Sigmoid colon (tissue), 7 donors: ENCODE data around the gene DEGS2. TPM values are rescaled to one million over a fixed set of nuclear protein-coding genes. Genes with fewer than 3 reads are reported as not detected.

Source experiments
- DNase-seq: peaks from one replicate; pipeline ENCODE4 v3.0.0-alpha.2; 2019
- H3K27ac ChIP-seq, 4 donors: fragments of 200-600 bp; sonication (generic); one replicate each; pipeline ENCODE4 v1.5.1; 2016 to 2019; ENCODE audit warnings: mild to moderate bottlenecking in 1 of 4
- H3K27me3 ChIP-seq, 3 donors: fragments of 200-600 bp; sonication (generic); one replicate each; pipeline ENCODE4 v1.5.1; 2019; ENCODE audit warnings: mild to moderate bottlenecking in 1 of 3
- H3K36me3 ChIP-seq, 4 donors: fragments of 200-600 bp; sonication (generic); one replicate each; pipeline ENCODE4 v1.5.1; 2016 to 2019
- H3K4me1 ChIP-seq, 4 donors: fragments of 200-600 bp; sonication (generic); one replicate each; pipeline ENCODE4 v1.5.1; 2017 to 2019
- H3K4me3 ChIP-seq, 4 donors: fragments of 200-600 bp; sonication (generic); one replicate each; pipeline ENCODE4 v1.5.1; 2017 to 2019; ENCODE audit warnings: mild to moderate bottlenecking in 2 of 4, moderate library complexity in 1 of 4
- H3K9me3 ChIP-seq, 4 donors: fragments of 200-600 bp in 3 of 4; sonication (generic) in 3 of 4; one replicate each; pipeline versions ENCODE4 v1.5.1 to v1.6.1; 2013 to 2019
- EP300 ChIP-seq, 4 donors: sonication (generic); formaldehyde crosslinking; IDR thresholded peaks; one replicate each; pipeline ENCODE4 v1.6.1; 2017; ENCODE audit warnings: antibody characterized with exemption in 4 of 4
- POLR2A ChIP-seq, 2 donors: fragments of 450-650 bp; IDR thresholded peaks; one replicate each; pipeline ENCODE4 v1.6.1; 2016; ENCODE audit warnings: antibody characterized with exemption in 2 of 2, mild to moderate bottlenecking in 2 of 2, moderate library complexity in 2 of 2
- POLR2AphosphoS5 ChIP-seq, 4 donors: sonication (generic); formaldehyde crosslinking; IDR thresholded peaks; one replicate each; pipeline ENCODE4 v1.6.1; 2017; ENCODE audit warnings: antibody characterized with exemption in 4 of 4
- WGBS, 2 donors: extraction: QIAGEN DNeasy Blood & Tissue Kit; methylation state at CpG; one replicate each; pipeline ENCODE4 v1.1.7; 2013; 5-methylcytosine and 5-hydroxymethylcytosine counted together
- intact Hi-C: fragments of 100-400 bp; cut with DNase I; formaldehyde crosslinking; loops from one replicate; pipeline ENCODE4 v1.15.1; 2023
- polyA plus RNA-seq, 3 donors: library from polyadenylated mRNA; stranded (reverse); fragments of 200-250 nt; gene quantifications; one replicate each; pipeline ENCODE4 v1.2.3, GENCODE V29; 2013
- total RNA-seq, 4 donors: library from RNA; depleted of rRNA; stranded (reverse); fragments of >200 nt; gene quantifications; one replicate each; pipeline ENCODE4 v1.1.0, GENCODE V29; 2016
- TF ChIP-seq, protein P1 (sequence below), 4 experiments: fragments of 450-650 bp in 3 of 4; fragments of 200-600 bp in 1 of 4; IDR thresholded peaks; one replicate each; pipeline ENCODE4 v1.5.1; 2016 to 2019; ENCODE audit warnings: antibody characterized with exemption in 4 of 4, mild to moderate bottlenecking in 3 of 4, moderate library complexity in 2 of 4
- donor health status: healthy with polysubstance abuse.
- donor health status: Bipolar disorder and iron deficiency.
- donor health status: healthy.

Gene DEGS2
- total and polyA plus RNA-seq, 7 donors: under 0.01 to 11.9 (median 0.54) TPM

- H3K27me3 ChIP-seq: no peaks in the 10 kb centered on the region
- TF ChIP-seq EP300 (IDR thresholded peaks at IDR 0.05): no peak
- WGBS, 2 donors: 95% methylated on average over 8 of the region's 8 CpGs
- peaks cover 0 to 11% (median 8%) of the 10 kb centered on the region in 4 donors for H3K4me1 ChIP-seq
- no peaks in the 10 kb centered on the region for H3K9me3 ChIP-seq
- intact Hi-C loops: no loop called here
- DNase-seq: no peak
- H3K4me3 ChIP-seq: no peak overlapping the region
- no peaks in the 10 kb centered on the region for H3K36me3 ChIP-seq
- no peak overlapping the region for H3K27ac ChIP-seq
Observed at GRCh38 chr14:100115726-100116125, 43.7 kb downstream of the DEGS2 start.

DNA sequence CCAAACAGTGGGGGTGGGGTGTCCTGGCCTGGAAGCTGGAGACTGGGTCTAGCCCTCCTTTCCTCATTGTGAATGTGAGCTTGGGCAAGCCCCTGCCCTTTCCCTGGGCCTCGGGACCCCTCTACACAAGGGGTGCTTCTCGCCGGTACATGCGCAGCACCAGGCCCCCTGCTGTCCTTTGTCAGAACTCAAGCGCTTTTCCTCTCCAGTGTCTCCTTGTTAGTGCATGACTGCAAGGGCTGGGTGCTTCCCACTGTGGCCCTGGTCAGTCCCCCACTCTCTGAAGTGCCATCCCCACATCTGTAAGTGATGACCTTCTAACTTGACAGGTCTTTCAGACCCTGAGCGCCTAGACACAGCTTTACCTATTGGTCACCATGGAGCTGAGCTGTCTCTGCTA lies 44.2 kb downstream of the DEGS2 start:
- Histone ChIP-seq H3K36me3 (no peaks in the 10 kb centered on the region), H3K27ac (no peak overlapping the region), H3K4me1 (peaks cover 0 to 11% (median 8%) of the 10 kb centered on the region in 4 donors), H3K9me3 (no peaks in the 10 kb centered on the region), H3K27me3 (no peaks in the 10 kb centered on the region), H3K4me3 (no peak overlapping the region)
- DNase-seq: no peak
- WGBS, 2 donors: 95 to 97% methylated on average over 6 of the region's 6 CpGs
- TF ChIP-seq POLR2AphosphoS5 (IDR thresholded peaks at IDR 0.05) (no peak), EP300 (IDR thresholded peaks at IDR 0.05) (no peak), POLR2A (IDR thresholded peaks at IDR 0.05) (no peak)
- TF ChIP-seq, protein P1, sequence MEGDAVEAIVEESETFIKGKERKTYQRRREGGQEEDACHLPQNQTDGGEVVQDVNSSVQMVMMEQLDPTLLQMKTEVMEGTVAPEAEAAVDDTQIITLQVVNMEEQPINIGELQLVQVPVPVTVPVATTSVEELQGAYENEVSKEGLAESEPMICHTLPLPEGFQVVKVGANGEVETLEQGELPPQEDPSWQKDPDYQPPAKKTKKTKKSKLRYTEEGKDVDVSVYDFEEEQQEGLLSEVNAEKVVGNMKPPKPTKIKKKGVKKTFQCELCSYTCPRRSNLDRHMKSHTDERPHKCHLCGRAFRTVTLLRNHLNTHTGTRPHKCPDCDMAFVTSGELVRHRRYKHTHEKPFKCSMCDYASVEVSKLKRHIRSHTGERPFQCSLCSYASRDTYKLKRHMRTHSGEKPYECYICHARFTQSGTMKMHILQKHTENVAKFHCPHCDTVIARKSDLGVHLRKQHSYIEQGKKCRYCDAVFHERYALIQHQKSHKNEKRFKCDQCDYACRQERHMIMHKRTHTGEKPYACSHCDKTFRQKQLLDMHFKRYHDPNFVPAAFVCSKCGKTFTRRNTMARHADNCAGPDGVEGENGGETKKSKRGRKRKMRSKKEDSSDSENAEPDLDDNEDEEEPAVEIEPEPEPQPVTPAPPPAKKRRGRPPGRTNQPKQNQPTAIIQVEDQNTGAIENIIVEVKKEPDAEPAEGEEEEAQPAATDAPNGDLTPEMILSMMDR (IDR thresholded peaks at IDR 0.05): no peak
- intact Hi-C loops: no loop called here

DNA sequence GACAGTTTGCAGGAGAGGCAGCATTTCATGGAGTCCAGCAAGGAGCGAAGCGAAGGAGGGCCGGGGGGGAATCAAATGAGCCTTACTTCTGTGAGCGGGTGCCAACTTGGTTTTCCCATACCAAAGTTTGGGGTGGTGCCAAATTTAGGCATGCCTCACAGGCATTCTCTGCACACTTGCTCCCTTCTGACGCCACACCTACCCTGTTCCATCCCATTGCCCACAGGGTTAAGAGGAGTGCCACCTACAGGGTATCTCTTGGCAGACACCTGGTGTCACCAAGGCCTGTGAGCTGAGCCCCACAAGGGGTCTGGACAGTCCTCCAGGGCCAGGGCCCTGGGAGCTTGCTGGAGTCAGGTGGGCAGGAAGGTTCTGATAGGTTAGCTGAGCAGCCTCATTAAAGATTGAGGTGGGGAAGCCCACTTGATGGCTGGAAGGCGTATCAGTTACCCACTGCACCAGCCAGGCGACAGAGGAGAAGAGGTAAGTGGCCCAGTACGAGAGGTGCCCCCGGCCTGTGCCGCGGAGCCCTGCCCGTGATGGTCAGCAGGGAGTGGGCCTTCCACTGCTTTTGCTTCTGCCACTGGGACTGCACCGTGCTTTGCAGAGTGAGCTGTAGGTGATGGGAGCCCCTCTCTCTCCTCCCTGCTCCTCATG lies 45.2 kb downstream of the DEGS2 start:
- no peaks in the 10 kb centered on the region for H3K36me3 ChIP-seq
- no peak overlapping the region for H3K4me3 ChIP-seq
- peaks cover 0 to 11% (median 8%) of the 10 kb centered on the region in 4 donors for H3K4me1 ChIP-seq
- intact Hi-C loops: no loop called here
- 95 to 96% methylated on average over 13 of the region's 13 CpGs for WGBS, 2 donors
- no peaks in the 10 kb centered on the region for H3K9me3 ChIP-seq
- TF ChIP-seq EP300 (IDR thresholded peaks at IDR 0.05): no peak
- TF ChIP-seq POLR2A (IDR thresholded peaks at IDR 0.05): no peak
- no peak for TF ChIP-seq POLR2AphosphoS5 (IDR thresholded peaks at IDR 0.05)
- TF ChIP-seq, protein P1 (IDR thresholded peaks at IDR 0.05): no peak
- H3K27me3 ChIP-seq: no peaks in the 10 kb centered on the region
- H3K27ac ChIP-seq: no peak overlapping the region
- DNase-seq: no peak

GRCh38 chr14:100111931-100112704 lies 47.3 kb downstream of the DEGS2 start:
- 90 to 94% methylated on average over 11 of the region's 11 CpGs for WGBS, 2 donors
- intact Hi-C loops: no loop called here

DNA sequence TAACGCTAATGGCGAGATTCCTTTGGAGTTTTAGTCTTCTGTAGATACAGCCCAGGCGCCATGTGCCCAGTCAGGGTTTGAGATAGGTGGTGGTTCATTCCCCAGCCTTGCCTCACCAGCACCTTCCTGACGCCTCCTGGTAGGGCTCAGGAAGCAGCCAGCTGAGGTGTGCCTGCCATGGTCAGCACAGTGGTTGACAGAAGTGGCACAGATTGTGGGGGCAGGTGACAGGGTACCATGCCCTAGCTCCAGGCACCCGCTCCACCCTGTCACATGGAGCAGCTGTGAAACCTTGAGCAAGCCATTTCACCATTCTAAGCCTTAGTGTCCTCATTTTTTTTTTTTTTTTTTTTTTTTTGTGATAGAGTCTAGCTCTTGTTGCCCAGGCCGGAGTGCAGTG lies 48.6 kb downstream of the DEGS2 start:
- Histone ChIP-seq H3K4me3 (no peak overlapping the region), H3K27me3 (no peaks in the 10 kb centered on the region), H3K36me3 (no peaks in the 10 kb centered on the region), H3K9me3 (no peaks in the 10 kb centered on the region), H3K4me1 (peaks cover 0 to 42% (median 27%) of the 10 kb centered on the region in 4 donors), H3K27ac (no peak overlapping the region)
- no peak for DNase-seq
- intact Hi-C loops: no loop called here
- 78 to 86% methylated on average over 6 of the region's 6 CpGs for WGBS, 2 donors
- TF ChIP-seq POLR2A (IDR thresholded peaks at IDR 0.05) (no peak), POLR2AphosphoS5 (IDR thresholded peaks at IDR 0.05) (no peak), EP300 (IDR thresholded peaks at IDR 0.05) (no peak)
- TF ChIP-seq, protein P1 (IDR thresholded peaks at IDR 0.05): no peak

More at GRCh38 chr14:100111931-100112704, 47.3 kb downstream of the DEGS2 start:
- peaks cover 0 to 30% (median 20%) of the 10 kb centered on the region in 4 donors for H3K4me1 ChIP-seq
- TF ChIP-seq POLR2A (IDR thresholded peaks at IDR 0.05): no peak
- TF ChIP-seq EP300 (IDR thresholded peaks at IDR 0.05): no peak
- TF ChIP-seq POLR2AphosphoS5 (IDR thresholded peaks at IDR 0.05): no peak
- TF ChIP-seq, protein P1 (IDR thresholded peaks at IDR 0.05): no peak
- H3K9me3 ChIP-seq: no peaks in the 10 kb centered on the region
- H3K27ac ChIP-seq: peak overlapping the region in 1 of 4 donors; percentile 2
- DNase-seq: no peak
- no peak overlapping the region for H3K4me3 ChIP-seq
- no peaks in the 10 kb centered on the region for H3K36me3 ChIP-seq
- H3K27me3 ChIP-seq: no peaks in the 10 kb centered on the region
